Measurements from ENCODE around the gene FCER1G. TPM values are rescaled to one million over a fixed set of nuclear protein-coding genes. Genes with fewer than 3 reads are reported as not detected.
A peak's percentile ranks its signal among the peaks of the same experiment; 100 is the strongest.

The FCER1G gene
- total and polyA plus RNA-seq, 2 of the 8 experiments (the other 6 are each of a cell fraction or from before 2014, with no cell fraction given): 1.6 TPM; not detected in 1

DNA sequence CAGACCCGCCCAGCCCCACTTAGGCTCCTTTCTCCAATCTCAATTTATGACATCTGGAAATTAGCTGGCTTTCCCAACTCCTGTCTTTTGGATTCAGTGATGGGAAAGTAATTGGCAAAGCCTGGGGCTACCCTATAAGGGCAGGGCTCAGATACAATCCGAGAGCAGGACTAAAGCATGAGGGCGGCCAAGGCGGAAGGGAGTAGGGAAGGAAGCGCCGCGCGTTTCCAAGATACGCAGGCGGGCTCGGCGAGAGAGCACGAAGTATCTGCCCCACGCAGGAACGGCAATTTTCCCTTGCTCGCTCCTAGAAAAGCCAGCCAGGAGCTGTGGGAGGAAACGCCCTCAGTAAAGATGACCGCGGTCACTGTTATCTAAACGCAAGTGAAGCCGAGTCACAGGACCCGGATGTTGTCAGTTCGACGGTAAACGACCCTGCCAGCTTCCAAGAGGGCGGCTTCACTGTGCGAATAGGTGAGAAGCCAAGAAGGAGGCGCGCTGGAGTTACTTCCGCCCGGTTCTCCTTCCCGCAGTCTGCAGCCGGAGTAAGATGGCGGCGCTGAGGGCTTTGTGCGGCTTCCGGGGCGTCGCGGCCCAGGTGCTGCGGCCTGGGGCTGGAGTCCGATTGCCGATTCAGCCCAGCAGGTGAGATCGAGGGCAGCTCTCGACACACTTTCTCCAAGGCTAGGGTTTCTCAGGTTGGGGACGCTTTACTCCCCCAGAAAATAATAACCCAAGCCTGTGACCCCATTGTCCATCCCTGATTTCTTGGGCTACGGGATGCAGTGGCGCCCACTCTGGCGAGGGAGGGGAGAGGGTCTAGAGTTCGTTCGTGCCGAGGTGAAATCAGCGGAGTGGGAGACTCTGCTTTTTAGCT is 13.0 kb upstream of the FCER1G start, which contains the start of gene NDUFS2 (continued):
- TF ChIP-seq RXRA (IDR thresholded peaks at IDR 0.05; ENCODE audit: insufficient read depth, low read depth, low read length): no peak
- TF ChIP-seq NANOG (IDR thresholded peaks at IDR 0.05; ENCODE audit: insufficient read depth, low read depth, low read length, poor library complexity, severe bottlenecking): no peak
- TF ChIP-seq POU5F1 (IDR thresholded peaks at IDR 0.05; ENCODE audit: low read depth, low read length): no peak
- TF ChIP-seq CEBPB (IDR thresholded peaks at IDR 0.05; ENCODE audit: low read depth, low read length): peak; percentile 9; the same call in 1 of the 2 replicates
- peak; percentile 92 for TF ChIP-seq POLR2AphosphoS5 (IDR thresholded peaks at IDR 0.05; ENCODE audit: low read depth, low read length)
- TF ChIP-seq SP4 (IDR thresholded peaks at IDR 0.05; ENCODE audit: low read length): peak; percentile 74; the same call in 1 of the 2 replicates
- TF ChIP-seq EZH2 (IDR thresholded peaks at IDR 0.05; ENCODE audit: low read depth, low read length, severe bottlenecking): no peak
- TF ChIP-seq RBBP5 (IDR thresholded peaks at IDR 0.05; ENCODE audit: borderline replicate concordance, low read depth, low read length): no peak
- no peak for TF ChIP-seq ATF3 (IDR thresholded peaks at IDR 0.05; ENCODE audit: insufficient read depth, low read depth, low read length)
- TF ChIP-seq CBX8 (IDR thresholded peaks at IDR 0.05; ENCODE audit: borderline replicate concordance, low read depth, low read length): no peak
- peak; percentile 97 for TF ChIP-seq PHF8 (conservative IDR thresholded peaks at IDR 0.05; ENCODE audit: low read depth, low read length)
- peak in 1 of 2 experiments; percentile 54; a peak in 1 of 4 replicates for TF ChIP-seq HDAC2 (IDR thresholded peaks at IDR 0.05; ENCODE audit: borderline replicate concordance in 1 of 2, low read depth in 2 of 2, low read length in 2 of 2)
- no peak for TF ChIP-seq NRF1 (IDR thresholded peaks at IDR 0.05; ENCODE audit: low read depth, low read length)
- TF ChIP-seq SIX5 (IDR thresholded peaks at IDR 0.05; ENCODE audit: low read depth, low read length): peak; percentile 90
- no peak for TF ChIP-seq CBX5 (IDR thresholded peaks at IDR 0.05; ENCODE audit: low read depth, low read length)
- peak; percentile 18; the same call in 1 of the 2 replicates for TF ChIP-seq BRCA1 (IDR thresholded peaks at IDR 0.05; ENCODE audit: low read depth, low read length)
- peak; percentile 99 for TF ChIP-seq TAF1 (IDR thresholded peaks at IDR 0.05; ENCODE audit: low read depth, low read length)
- TF ChIP-seq RFX5 (IDR thresholded peaks at IDR 0.05; ENCODE audit: borderline replicate concordance, low read depth, low read length): no peak
- TF ChIP-seq GTF2F1 (IDR thresholded peaks at IDR 0.05; ENCODE audit: borderline replicate concordance, low read depth, low read length): no peak
- TF ChIP-seq CHD2 (IDR thresholded peaks at IDR 0.05; ENCODE audit: low read length): 0 out of 2 replicates have a peak, but pooled peaks have one; percentile 39
- no peak for TF ChIP-seq JUND (IDR thresholded peaks at IDR 0.05; ENCODE audit: low read length)
- TF ChIP-seq SIRT6 (IDR thresholded peaks at IDR 0.05; ENCODE audit: low read length): no peak
- TF ChIP-seq EP300 (IDR thresholded peaks at IDR 0.05; ENCODE audit: borderline replicate concordance in 1 of 2, low read depth in 2 of 2, low read length in 2 of 2): no peak
